GM12878 (cell line): Measurements from ENCODE around the gene MYCN. TPM values are rescaled to one million over a fixed set of nuclear protein-coding genes. Genes with fewer than 3 reads are reported as not detected.

Source experiments
- ATAC-seq: fragments of 200-7000 bp; cut with Tn5 transposase; 3 replicates; pipeline ENCODE4 v1.9.1; 2020; ENCODE audit warnings: mild to moderate bottlenecking, moderate library complexity
- BruUV-seq: library from RNA; stranded (reverse); fragments of 400-500 nt; replicated peaks from 2 replicates; lab custom pipeline; 2021; lab: Mats Ljungman, UMichigan
- CTCF ChIA-PET: fragments of 300-600 bp; sonication (Branson Sonifier 250); formaldehyde crosslinking; extraction: SDS; loops from one replicate; lab custom pipeline; 2021; ENCODE audit warnings: inconsistent platforms; lab: Yijun Ruan, JAX
- POLR2A ChIA-PET: fragments of 350-600 bp; formaldehyde crosslinking; extraction: SDS; loops from one replicate; lab custom pipeline; 2021; ENCODE audit warnings: inconsistent platforms; lab: Charles Lee
- RAD21 ChIA-PET: fragments of 300-600 bp; sonication (Branson Sonifier 250); formaldehyde crosslinking; loops from one replicate; lab custom pipeline; 2023; ENCODE audit warnings: antibody characterized with exemption; ENCODE audit not compliant: unreplicated experiment; lab: Charles Lee
- SMC1A ChIA-PET: fragments of 300-600 bp; sonication (Branson Sonifier 250); formaldehyde crosslinking; loops from one replicate; lab custom pipeline; 2023; ENCODE audit not compliant: unreplicated experiment, uncharacterized antibody; lab: Charles Lee
- DNase-seq: peaks from one replicate; pipeline ENCODE4 v3.0.0-alpha.2; 2011; ENCODE audit warnings: low read depth, low spot score
- FAIRE-seq: peaks from 3 replicates; lab custom pipeline; 2011; peaks lifted over from hg19 to GRCh38; lab: Jason Lieb, UNC
- H2AFZ ChIP-seq: 2 replicates; pipeline ENCODE4 v1.6.0; 2011; ENCODE audit warnings: low read depth, low read length, control low read depth; ENCODE audit not compliant: control insufficient read depth
- H3K27ac ChIP-seq: 2 replicates; pipeline ENCODE4 v1.5.1; 2011; ENCODE audit warnings: control low read depth; ENCODE audit not compliant: control insufficient read depth, insufficient read depth
- H3K27me3 ChIP-seq, 2 experiments: replicated peaks in 1 of 2; 2 replicates each; pipeline versions ENCODE4 v1.6.0 to v1.6.1; 2011; ENCODE audit warnings: low read length in 1 of 2; ENCODE audit not compliant: control insufficient read depth in 2 of 2, insufficient read depth in 2 of 2
- H3K36me3 ChIP-seq, 2 experiments: 2 replicates each; pipeline ENCODE4 v1.5.1; 2011; ENCODE audit warnings: low read length in 1 of 2; ENCODE audit not compliant: control insufficient read depth in 2 of 2, insufficient read depth in 2 of 2
- H3K4me1 ChIP-seq: 2 replicates; pipeline ENCODE4 v1.6.1; 2011; ENCODE audit warnings: mild to moderate bottlenecking, low read length, moderate library complexity, mixed read lengths; ENCODE audit not compliant: control insufficient read depth, insufficient read depth
- H3K4me2 ChIP-seq: 2 replicates; pipeline ENCODE4 v1.6.0; 2011; ENCODE audit warnings: control low read depth; ENCODE audit not compliant: control insufficient read depth, insufficient read depth
- H3K4me3 ChIP-seq: fragments of 200-600 bp; sonication (generic); 2 replicates; pipeline ENCODE4 v1.5.1; 2016
- H3K79me2 ChIP-seq: 2 replicates; pipeline ENCODE4 v1.6.0; 2011; ENCODE audit warnings: low read length; ENCODE audit not compliant: control insufficient read depth, insufficient read depth
- H3K9ac ChIP-seq: 2 replicates; pipeline ENCODE4 v1.8.0; 2011; ENCODE audit warnings: low read length, control low read depth, mixed read lengths; ENCODE audit not compliant: control insufficient read depth, insufficient read depth
- H3K9me3 ChIP-seq: replicated peaks from 3 replicates; pipeline ENCODE4 v1.5.1; 2011; ENCODE audit warnings: mild to moderate bottlenecking, low read length; ENCODE audit not compliant: control insufficient read depth, insufficient read depth
- H4K20me1 ChIP-seq: 2 replicates; pipeline ENCODE4 v1.6.0; 2011; ENCODE audit not compliant: control insufficient read depth, insufficient read depth
- EED ChIP-seq: sonication (generic); IDR thresholded peaks from 2 replicates; pipeline ENCODE4 v1.6.1; 2016; ENCODE audit warnings: antibody characterized with exemption, low read depth
- EZH2 ChIP-seq: IDR thresholded peaks from 2 replicates; pipeline ENCODE4 v1.6.1; 2012; ENCODE audit warnings: low read depth, mild to moderate bottlenecking, control low read depth, inconsistent platforms, low read length, borderline replicate concordance; ENCODE audit not compliant: control insufficient read depth
- FOXM1 ChIP-seq: IDR thresholded peaks from 2 replicates; pipeline ENCODE4 v1.6.1; 2012; ENCODE audit warnings: low read depth, mild to moderate bottlenecking, inconsistent platforms, low read length, moderate library complexity
- KDM1A ChIP-seq: fragments of 200-600 bp; sonication (generic); IDR thresholded peaks from 2 replicates; pipeline ENCODE4 v1.6.1; 2016; ENCODE audit warnings: borderline replicate concordance
- MTA2 ChIP-seq: fragments of 450-650 bp; IDR thresholded peaks from 2 replicates; pipeline ENCODE4 v1.6.1; 2016; ENCODE audit warnings: low read depth, mild to moderate bottlenecking, moderate library complexity
- NR2C2 ChIP-seq: IDR thresholded peaks from 2 replicates; pipeline ENCODE4 v1.6.1; 2011; ENCODE audit warnings: borderline replicate concordance, low read depth; ENCODE audit not compliant: control insufficient read depth, insufficient read length
- RB1 ChIP-seq: fragments of 450-650 bp; formaldehyde crosslinking; IDR thresholded peaks from 2 replicates; pipeline ENCODE4 v1.6.1; 2017; ENCODE audit warnings: mild to moderate bottlenecking, borderline replicate concordance
- TCF7 ChIP-seq: IDR thresholded peaks from 2 replicates; pipeline ENCODE4 v1.6.1; 2014; ENCODE audit warnings: antibody characterized with exemption, borderline replicate concordance
- ZZZ3 ChIP-seq: IDR thresholded peaks from 2 replicates; pipeline ENCODE4 v1.6.1; 2011; ENCODE audit warnings: low read depth; ENCODE audit not compliant: control insufficient read depth, insufficient read length
- WGBS: methylation state at CpG from one replicate; pipeline ENCODE4 v1.1.6; 2016; ENCODE audit warnings: low lambda C conversion rate; ENCODE audit not compliant: insufficient replicate concordance, insufficient coverage; ENCODE audit errors: missing lambda C conversion rate; 5-methylcytosine and 5-hydroxymethylcytosine counted together
- in situ Hi-C: fragments of 300-500 bp; cut with MboI; formaldehyde crosslinking; loops from 9 replicates; pipeline ENCODE4 v1.14.3; 2018; ENCODE audit warnings: mixed read lengths
- intact Hi-C: fragments of 100-400 bp; cut with micrococcal nuclease; formaldehyde crosslinking; loops from one replicate; pipeline ENCODE4 v1.14.2; 2022; ENCODE audit not compliant: unreplicated experiment
- polyA plus RNA-seq, 11 experiments: library from polyadenylated mRNA; depleted of rRNA in 4 of 11; unstranded in 6 of 11; stranded (reverse) in 5 of 11; fragments of >200 nt; fragmentation: Nextera tagmentation in 4 of 11; fragmentation: Illumina TruSeq in 1 of 11; extraction: Ambion mirVana in 4 of 11; extraction: Trizol in 1 of 11; gene quantifications; 1 replicate in 1 of 11; 2 replicates in 10 of 11; pipeline versions ENCODE4 v1.2.1 to v1.2.3, GENCODE V29; 2011 to 2016; ENCODE audit warnings: inconsistent platforms in 2 of 11, missing spikeins in 2 of 11, low read depth in 1 of 11
- total RNA-seq, 4 experiments: library from RNA; depleted of rRNA in 3 of 4; stranded (reverse); fragments of >200 nt in 3 of 4; fragmentation: Illumina TruSeq in 1 of 4; extraction: Trizol in 1 of 4; gene quantifications; 2 replicates each; pipeline versions ENCODE4 v1.2.1 to v1.2.3, GENCODE V29; 2013 to 2021
- TF ChIP-seq, protein P1 (sequence below): IDR thresholded peaks from 2 replicates; pipeline ENCODE4 v1.6.1; 2011; ENCODE audit warnings: low read depth, mild to moderate bottlenecking, low read length, moderate library complexity, borderline replicate concordance; ENCODE audit errors: extremely low read depth
- TF ChIP-seq, protein P2 (sequence below): fragments of 450-650 bp; IDR thresholded peaks from 2 replicates; pipeline ENCODE4 v1.6.1; 2014; ENCODE audit warnings: mild to moderate bottlenecking
- TF ChIP-seq, protein P3 (sequence below): fragments of 450-650 bp; IDR thresholded peaks from 2 replicates; pipeline ENCODE4 v1.6.1; 2017; ENCODE audit warnings: antibody characterized with exemption, mild to moderate bottlenecking, moderate library complexity

The MYCN gene
- total and polyA plus RNA-seq, 10 of the 15 experiments (the other 5 are each of a cell fraction or from before 2014, with no cell fraction given): not detected

DNA sequence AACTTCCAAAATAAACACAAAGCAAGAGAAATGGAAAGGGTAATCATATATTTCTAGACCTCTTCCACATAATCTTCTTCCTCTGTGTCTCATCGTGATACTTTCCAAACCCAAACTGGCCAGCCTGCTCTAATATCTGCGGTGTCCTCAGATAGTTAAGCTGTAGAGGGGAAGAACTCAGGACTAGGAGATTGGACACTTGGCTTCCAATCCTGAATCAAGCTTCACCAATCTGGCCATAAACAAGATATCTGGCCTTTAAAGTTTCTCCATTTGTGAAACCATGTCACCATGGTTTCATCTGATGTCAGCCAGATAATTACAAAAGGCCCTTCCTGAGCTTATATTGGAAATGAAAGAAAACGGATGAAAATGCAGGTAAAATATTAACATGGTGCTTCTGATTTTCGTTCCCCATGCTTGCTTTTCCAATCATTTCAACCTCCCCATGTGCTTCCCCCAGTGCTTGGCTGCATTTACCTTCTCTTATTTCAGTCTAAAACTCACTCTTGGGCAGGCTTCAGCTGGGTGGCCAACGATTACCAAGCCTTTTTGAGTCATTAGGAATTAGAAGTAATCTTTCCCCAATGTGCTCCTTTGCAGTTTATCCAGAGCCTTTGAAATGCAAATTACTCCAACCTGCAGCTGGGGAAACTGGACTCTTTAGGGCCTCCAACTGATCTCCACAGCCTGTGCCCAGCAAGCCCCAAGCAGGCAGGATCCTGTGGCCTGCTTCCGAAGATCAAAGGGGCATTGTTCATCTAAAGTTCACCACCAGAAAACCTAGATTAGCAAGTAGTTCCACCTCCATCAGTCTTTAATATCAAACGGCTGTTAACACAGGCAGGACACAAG is 44.5 kb upstream of the MYCN start:
- ChIA-PET CTCF (interaction anchor here (1.3 kb wide), 1 partner anchor 15 kb away, joined by 3 read pairs; no protein-coding TSS in a partner anchor), POLR2A (no interaction called here), RAD21 (no interaction called here), SMC1A (interaction anchor here (0.7 kb wide), 1 partner anchor 12 kb away, joined by 3 read pairs; no protein-coding TSS in a partner anchor)
- no peaks in the 10 kb centered on the region; the same call in 2 of the 3 replicates for H3K9me3 ChIP-seq
- in situ Hi-C loops: no loop called here
- no peak overlapping the region for H3K4me2 ChIP-seq
- ATAC-seq (no peak), FAIRE-seq (peak; percentile 57), DNase-seq (no peak)
- H3K9ac ChIP-seq: no peak overlapping the region
- H3K27ac ChIP-seq: no peak overlapping the region
- intact Hi-C loops: no loop called here
- no peaks in the 10 kb centered on the region for H3K27me3 ChIP-seq
- no peak overlapping the region for H2AFZ ChIP-seq
- H3K4me3 ChIP-seq: no peak overlapping the region
- no peaks in the 10 kb centered on the region for H3K36me3 ChIP-seq
- no peaks in the 10 kb centered on the region for H4K20me1 ChIP-seq
- H3K4me1 ChIP-seq: no peaks in the 10 kb centered on the region; the same call in 1 of the 2 replicates
- no TSS peak for BruUV-seq
- H3K79me2 ChIP-seq: no peaks in the 10 kb centered on the region
- 12% methylated on average over 7 of the region's 7 CpGs for whole genome bisulfite sequencing
- TF ChIP-seq, protein P1, sequence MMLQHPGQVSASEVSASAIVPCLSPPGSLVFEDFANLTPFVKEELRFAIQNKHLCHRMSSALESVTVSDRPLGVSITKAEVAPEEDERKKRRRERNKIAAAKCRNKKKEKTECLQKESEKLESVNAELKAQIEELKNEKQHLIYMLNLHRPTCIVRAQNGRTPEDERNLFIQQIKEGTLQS: no peak

DNA sequence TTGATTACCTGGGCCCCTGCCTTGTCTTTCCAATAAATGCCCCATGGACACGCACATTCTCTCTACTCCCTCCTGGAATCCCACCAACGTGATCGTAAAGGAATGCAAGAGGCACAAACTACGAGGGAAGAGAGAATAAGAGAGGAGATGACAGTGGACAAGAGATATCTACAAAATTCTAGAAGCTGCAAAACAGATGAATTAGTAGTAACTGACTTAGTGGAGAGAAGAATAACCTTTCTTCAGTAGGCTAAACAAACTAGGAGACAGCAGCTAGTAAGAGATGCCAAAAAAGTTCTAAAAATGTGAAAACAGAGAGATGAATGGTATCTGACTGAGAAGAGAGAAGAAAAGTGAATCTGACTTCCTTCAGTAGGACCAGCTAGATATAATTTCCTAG is 43.5 kb upstream of the MYCN start:
- no peaks in the 10 kb centered on the region for H3K4me1 ChIP-seq
- no peak overlapping the region for H3K4me3 ChIP-seq
- ATAC-seq (no peak), FAIRE-seq (no peak), DNase-seq (no peak)
- no peaks in the 10 kb centered on the region for H3K79me2 ChIP-seq
- no peaks in the 10 kb centered on the region; the same call in 2 of the 3 replicates for H3K9me3 ChIP-seq
- in situ Hi-C loops: no loop called here
- ChIA-PET CTCF (no interaction called here), POLR2A (no interaction called here), RAD21 (no interaction called here), SMC1A (no interaction called here)
- H3K36me3 ChIP-seq: no peaks in the 10 kb centered on the region
- H2AFZ ChIP-seq: no peak overlapping the region
- intact Hi-C loops: no loop called here
- no peaks in the 10 kb centered on the region for H3K27me3 ChIP-seq
- BruUV-seq: no TSS peak
- TF ChIP-seq EZH2: no peak
- TF ChIP-seq, protein P2, sequence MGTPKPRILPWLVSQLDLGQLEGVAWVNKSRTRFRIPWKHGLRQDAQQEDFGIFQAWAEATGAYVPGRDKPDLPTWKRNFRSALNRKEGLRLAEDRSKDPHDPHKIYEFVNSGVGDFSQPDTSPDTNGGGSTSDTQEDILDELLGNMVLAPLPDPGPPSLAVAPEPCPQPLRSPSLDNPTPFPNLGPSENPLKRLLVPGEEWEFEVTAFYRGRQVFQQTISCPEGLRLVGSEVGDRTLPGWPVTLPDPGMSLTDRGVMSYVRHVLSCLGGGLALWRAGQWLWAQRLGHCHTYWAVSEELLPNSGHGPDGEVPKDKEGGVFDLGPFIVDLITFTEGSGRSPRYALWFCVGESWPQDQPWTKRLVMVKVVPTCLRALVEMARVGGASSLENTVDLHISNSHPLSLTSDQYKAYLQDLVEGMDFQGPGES: no peak
- no peak for TF ChIP-seq FOXM1
- TF ChIP-seq MTA2: no peak
- no peak for TF ChIP-seq KDM1A
- no peak for TF ChIP-seq RB1
- no peak for TF ChIP-seq NR2C2
- no peak for TF ChIP-seq EED
- no peak for TF ChIP-seq ZZZ3
- no peak for TF ChIP-seq TCF7
- TF ChIP-seq, protein P3, sequence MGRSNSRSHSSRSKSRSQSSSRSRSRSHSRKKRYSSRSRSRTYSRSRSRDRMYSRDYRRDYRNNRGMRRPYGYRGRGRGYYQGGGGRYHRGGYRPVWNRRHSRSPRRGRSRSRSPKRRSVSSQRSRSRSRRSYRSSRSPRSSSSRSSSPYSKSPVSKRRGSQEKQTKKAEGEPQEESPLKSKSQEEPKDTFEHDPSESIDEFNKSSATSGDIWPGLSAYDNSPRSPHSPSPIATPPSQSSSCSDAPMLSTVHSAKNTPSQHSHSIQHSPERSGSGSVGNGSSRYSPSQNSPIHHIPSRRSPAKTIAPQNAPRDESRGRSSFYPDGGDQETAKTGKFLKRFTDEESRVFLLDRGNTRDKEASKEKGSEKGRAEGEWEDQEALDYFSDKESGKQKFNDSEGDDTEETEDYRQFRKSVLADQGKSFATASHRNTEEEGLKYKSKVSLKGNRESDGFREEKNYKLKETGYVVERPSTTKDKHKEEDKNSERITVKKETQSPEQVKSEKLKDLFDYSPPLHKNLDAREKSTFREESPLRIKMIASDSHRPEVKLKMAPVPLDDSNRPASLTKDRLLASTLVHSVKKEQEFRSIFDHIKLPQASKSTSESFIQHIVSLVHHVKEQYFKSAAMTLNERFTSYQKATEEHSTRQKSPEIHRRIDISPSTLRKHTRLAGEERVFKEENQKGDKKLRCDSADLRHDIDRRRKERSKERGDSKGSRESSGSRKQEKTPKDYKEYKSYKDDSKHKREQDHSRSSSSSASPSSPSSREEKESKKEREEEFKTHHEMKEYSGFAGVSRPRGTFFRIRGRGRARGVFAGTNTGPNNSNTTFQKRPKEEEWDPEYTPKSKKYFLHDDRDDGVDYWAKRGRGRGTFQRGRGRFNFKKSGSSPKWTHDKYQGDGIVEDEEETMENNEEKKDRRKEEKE: no peak
- H3K4me2 ChIP-seq: no peak overlapping the region
- no peak overlapping the region for H3K9ac ChIP-seq
- H4K20me1 ChIP-seq: no peaks in the 10 kb centered on the region
- no peak overlapping the region for H3K27ac ChIP-seq
- WGBS: 23% methylated on average over 4 of the region's 4 CpGs
